Stimulated activated CD8-positive, alpha-beta memory T cell treated with anti-CD3 and anti-CD28 coated beads, Interleukin-12 subunit alpha, Interleukin-12 subunit beta, amount 100 ng/mL, for 4 hours (primary cell): ENCODE data around the gene CAPN8.

ENCODE experiments used
- DNase-seq: peaks from one replicate; pipeline ENCODE4 v3.0.0-alpha.2; 2020; ENCODE audit warnings: low read depth

Gene CAPN8

DNA sequence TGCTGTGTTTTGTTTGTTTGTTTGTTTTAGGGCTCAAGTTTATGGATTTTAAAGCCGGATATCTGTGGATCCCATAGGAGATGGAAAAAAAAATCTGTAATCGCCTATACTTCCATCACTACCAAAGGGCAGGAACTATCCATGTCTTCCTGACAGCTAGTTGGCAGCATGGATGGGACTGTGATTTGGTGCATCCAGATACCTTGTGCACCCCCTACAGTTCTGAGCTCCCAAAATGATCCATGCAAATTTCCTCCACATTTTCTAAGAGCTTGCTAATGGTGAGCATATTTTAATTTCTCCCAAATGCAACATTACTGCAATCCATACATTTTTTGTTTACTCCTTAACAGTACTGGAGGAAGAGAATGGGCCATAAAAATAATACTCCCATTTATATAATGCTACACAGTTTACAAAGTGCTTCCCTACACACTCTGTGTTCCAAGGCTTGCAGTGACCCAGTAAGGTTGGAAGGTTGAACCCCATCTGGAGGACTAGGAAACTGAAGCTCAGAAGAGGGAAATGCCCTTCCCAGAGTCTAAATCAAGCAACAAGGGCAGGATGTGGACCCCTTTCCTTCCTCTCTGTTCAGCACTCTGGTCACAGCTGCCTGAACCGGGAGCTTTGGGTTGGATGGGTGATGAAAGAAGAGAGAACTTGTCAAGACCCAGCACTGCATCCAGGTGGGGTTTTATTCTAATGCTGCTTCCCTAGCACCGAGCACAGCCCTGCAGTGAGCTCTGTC lies 48.0 kb downstream of the CAPN8 start:
- DNase-seq, result no peak

- DNase-seq, result no peak
Observed at GRCh38 chr1:223616586-223616985, 48.9 kb downstream of the CAPN8 start.

GRCh38 chr1:223611936-223612335 lies 53.6 kb downstream of the CAPN8 start:
- DNase-seq, result no peak

DNA sequence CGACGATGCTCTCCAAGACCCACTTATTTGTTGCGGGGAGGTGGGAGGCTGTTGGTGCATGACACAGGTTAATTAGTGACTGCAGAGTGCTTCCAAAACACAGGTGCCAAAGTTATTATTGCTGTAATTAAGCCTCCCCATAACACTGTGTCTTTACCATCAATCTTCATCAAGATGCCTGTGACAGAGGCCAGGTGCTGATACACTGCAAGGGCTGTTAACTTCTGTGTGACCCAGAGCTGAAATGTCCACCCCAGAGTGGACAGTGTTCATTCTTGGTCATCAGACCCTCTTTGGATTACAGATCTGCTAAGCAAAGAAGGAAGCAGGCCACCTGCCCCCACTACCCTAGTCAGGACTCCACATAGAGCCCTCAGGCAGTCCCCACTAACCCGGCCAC lies 55.5 kb downstream of the CAPN8 start:
- DNase-seq, result no peak

GRCh38 chr1:223609066-223609465 lies 56.4 kb downstream of the CAPN8 start:
- DNase-seq, result no peak

GRCh38 chr1:223558512-223558911 lies 107.0 kb downstream of the CAPN8 start:
- DNase-seq, result no peak

- no peak for DNase-seq
Observed at GRCh38 chr1:223557130-223557475, 108.4 kb downstream of the CAPN8 start.

DNA sequence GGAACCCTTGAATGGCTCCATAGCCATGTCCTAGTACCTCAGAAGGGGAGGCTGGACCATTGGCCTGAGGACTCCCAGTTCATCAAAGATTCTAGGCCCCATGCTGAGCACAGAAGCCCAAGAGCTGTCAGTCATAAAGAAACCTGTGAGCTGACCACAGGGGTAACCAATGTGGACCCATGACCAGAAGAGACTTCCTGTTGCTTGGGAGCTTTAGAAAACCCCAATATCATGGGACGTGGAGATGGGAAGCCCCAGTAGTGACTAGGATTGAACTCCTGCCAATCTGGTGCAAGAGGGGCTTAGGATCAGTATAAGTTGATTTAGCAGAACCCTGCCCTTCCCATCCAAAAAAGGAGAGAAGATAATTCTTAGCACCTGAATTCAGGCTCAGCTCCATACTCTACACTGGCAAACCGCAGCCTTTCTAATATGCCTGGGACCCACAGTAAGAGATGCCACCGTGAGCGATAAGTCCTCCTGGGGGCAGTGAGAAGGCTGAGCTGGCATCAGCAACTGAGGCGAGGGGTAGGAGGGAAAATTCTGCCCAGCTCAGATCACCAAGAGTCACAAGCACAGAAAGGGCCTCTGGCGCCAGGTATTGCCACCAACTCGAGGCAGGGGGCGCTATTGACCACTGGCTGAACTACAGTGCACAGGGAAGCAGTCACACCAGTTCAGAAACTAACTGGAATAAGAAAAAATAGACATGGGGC lies 108.9 kb downstream of the CAPN8 start:
- no peak for DNase-seq

DNA sequence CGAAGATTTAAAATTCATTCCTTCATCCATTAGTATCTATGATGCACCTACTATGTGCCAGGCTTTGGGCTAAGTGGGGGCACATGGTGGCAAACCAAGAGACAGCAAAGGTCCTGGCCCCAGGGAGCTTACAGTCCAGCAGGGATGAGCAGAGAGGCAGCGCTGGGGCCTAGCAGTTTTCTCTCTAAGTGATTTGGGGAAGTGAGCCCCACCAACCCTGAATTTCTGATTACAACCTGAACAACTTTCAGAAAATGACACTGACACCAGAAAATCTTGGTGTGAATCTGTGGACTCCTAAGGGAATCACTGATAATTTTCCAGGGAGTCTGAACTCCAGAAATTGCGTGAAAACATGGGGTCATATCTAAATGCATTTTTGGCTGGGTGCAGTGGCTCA lies 111.5 kb downstream of the CAPN8 start:
- no peak for DNase-seq

GRCh38 chr1:223551610-223552009 lies 113.9 kb downstream of the CAPN8 start:
- no peak for DNase-seq

GRCh38 chr1:223549740-223550139 lies 115.8 kb downstream of the CAPN8 start:
- no peak for DNase-seq

GRCh38 chr1:223547316-223548114 lies 118.0 kb downstream of the CAPN8 start:
- no peak for DNase-seq

DNA sequence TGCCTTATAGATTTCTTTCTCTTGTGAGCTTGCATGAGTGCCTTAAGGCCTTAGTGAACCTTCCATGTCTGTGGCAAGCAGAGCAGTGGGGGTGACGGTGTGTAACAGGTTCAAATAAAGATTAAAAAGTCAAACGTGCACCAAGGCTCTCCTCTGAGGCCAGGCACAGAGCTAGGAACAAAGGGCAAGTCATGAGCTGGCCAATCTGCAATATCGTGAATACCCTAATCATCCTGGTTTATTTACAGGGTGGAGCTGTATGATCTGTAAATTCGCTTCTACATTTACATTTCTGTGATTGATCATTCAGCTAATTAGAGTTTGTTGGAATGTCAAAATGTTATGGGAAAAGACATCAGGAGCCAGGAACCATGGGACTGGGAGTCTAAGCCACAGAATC lies 120.2 kb downstream of the CAPN8 start:
- DNase-seq, result no peak

DNA sequence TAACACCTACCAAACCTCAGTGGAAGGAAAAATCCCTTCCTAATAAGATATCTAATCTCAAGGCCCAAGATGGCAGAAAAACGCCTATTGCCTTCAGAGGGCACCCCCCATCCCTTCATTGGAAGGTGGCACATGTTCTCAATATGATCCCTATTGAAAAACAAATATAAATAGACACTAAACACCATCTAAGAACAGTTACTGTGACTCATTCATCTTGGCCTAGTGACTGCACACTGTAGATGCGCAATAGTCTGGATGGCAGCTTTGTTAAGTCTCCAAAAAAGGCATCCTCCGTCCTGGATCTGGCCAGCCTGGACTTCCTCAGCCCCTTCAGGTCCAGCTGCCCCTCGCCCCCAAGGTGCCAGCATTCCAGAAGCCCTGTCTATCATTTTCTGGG lies 121.9 kb downstream of the CAPN8 start:
- DNase-seq, result no peak

DNA sequence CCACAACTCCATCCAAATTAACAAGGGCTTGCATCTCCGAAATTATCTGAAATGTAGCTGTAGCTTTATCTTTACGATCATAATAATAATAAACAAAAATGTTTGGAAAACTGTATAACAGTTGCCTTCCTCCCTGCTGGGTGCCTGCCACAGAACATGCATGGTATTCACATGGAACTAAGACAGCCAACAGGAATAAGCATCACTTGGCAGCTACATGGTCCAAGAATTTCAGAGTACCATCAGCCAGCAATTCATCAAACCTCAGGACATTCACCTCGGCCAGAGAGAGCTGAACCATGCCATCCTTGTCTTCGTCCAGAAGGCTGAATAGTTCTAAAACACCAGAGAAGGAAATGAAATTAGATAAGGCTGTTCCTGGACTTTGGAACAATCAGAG lies 122.7 kb downstream of the CAPN8 start:
- no peak for DNase-seq

DNA sequence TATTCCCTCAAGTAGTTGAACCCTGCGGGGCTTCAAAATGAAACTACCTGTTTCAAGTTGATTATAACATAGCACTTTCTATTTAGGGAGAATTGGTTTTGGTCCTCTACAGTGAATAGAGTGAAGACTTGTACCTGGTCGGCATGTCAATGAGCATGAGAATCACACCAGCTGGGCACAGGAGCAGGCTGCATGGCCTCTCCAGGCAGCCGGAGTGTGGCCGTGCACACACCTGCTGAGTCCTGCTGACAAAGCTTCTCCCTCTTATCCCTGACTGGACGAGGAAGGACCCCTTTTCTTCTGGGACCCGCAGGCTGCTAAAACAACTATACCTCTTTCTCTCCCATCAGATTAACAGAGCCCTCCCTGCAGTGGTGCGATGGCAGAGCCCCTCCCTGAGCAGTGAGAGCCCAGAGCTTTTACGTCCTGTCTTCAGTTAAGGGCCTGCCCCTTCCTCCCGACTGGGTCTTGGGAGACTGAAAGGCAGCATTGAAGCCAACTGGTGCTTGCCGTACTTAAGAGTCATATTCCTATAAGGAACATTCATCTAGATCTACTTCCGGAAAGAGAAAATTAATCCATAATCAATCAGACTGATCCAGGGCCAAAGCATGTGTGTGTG lies 124.9 kb downstream of the CAPN8 start:
- DNase-seq, result no peak

DNA sequence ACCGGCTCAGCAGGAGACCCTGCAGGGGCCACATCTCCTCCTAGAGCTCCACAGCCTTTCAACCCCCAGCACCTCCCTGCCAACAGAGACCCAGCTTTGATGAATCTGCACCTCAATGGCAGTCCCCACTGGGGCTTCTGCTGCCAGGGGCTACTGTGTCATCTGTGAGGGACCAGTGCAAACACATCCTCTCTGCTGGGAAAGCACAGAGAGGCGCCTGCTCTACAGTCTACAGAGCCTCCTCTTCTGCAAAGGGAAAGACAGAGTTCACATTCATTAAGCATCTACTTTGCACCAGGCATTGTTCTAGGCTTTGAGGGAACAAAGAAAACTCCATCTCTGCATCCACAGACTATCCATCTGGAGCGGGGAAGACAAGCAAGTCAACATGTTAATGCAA lies 125.8 kb downstream of the CAPN8 start:
- DNase-seq, result no peak

DNA sequence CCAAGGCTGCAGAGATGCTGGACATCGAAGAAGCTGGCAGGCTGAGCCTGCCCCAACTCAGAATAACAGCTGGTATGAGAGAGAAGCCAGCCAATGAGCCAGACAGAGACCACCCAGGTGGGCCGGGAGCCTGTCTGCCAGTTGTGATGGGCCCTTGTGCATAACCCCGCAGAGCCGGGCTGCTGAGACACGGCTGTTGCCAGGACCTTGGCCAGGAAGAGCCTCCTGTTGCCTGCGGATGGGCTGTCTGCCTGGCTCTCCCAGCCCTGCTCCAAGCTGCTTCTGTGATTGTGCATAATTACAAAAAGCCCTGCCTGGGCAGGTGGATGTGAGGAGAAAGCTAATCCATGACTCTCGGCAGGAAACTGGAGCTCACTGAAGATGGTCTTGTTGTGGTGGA lies 126.5 kb downstream of the CAPN8 start:
- DNase-seq, result no peak

DNA sequence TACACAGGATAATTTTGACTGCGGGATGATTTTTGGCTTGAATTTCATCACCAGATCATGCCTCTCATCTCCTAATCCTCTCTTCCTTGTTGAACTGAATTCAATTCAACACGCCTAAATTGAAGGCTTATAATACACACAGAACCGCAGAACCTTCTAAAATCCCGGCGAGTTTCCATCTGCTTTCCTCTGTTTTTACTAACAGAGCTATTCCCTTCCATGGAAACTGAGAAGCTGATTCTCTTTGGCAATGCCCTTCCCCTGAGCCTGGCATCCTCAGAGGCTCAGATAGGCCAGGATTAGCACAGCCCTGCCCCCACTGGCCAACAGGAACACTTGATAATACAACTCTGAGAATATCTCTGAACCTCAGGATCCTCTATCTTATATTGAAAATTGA lies 130.2 kb downstream of the CAPN8 start:
- no peak for DNase-seq

GRCh38 chr1:223534677-223535076 lies 130.8 kb downstream of the CAPN8 start:
- no peak for DNase-seq

DNA sequence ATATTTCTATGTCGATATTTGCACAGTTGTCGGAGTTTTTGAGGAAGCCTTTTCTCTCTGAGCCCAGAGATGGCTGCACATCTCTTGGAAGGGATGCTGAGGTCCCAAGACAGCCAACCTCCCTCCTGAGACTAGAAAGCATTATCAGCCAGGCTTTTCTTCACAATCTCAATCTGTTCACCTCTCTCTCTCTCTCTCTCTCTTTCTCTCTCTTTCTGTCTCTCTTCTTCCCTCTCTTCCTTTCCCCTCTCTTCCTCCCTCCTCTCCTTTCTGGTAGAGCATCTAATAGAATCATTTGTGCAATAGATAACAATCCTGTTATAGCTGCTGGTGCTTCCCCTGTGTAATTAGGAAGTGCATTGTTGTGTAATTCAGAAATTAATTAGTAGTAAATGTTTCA lies 131.8 kb downstream of the CAPN8 start:
- no peak for DNase-seq

- no peak for DNase-seq
Observed at GRCh38 chr1:223531742-223532341, 133.7 kb downstream of the CAPN8 start.
